WERI-Rb-1 (cell line): ENCODE results near the gene IGF2R.

Experiments used
- DNase-seq: peaks from one replicate; pipeline ENCODE4 v3.0.0-alpha.2; 2020
- H3K27ac ChIP-seq: fragments of 250-450 bp; sonication (Bioruptor Pico); 2 replicates; pipeline ENCODE4 v1.5.1; 2020; ENCODE audit warnings: mild to moderate bottlenecking, moderate library complexity
- H3K27me3 ChIP-seq: fragments of 250-450 bp; sonication (Bioruptor Pico); 2 replicates; pipeline ENCODE4 v1.5.1; 2021; ENCODE audit warnings: mild to moderate bottlenecking, low read depth, moderate library complexity; ENCODE audit not compliant: insufficient read depth, severe bottlenecking
- H3K36me3 ChIP-seq: fragments of 250-450 bp; sonication (Bioruptor Pico); 2 replicates; pipeline ENCODE4 v1.5.1; 2020; ENCODE audit warnings: mild to moderate bottlenecking, moderate library complexity
- H3K4me3 ChIP-seq: 2 replicates; pipeline ENCODE4 v1.5.1; 2011; ENCODE audit warnings: low read depth, mild to moderate bottlenecking, control low read depth, low read length
- H3K9me3 ChIP-seq: fragments of 250-450 bp; sonication (Bioruptor Pico); 2 replicates; pipeline ENCODE4 v1.5.1; 2021; ENCODE audit warnings: mild to moderate bottlenecking, moderate library complexity; ENCODE audit not compliant: severe bottlenecking
- TF ChIP-seq, protein P1 (sequence below): IDR thresholded peaks from 2 replicates; pipeline ENCODE4 v1.5.1; 2011; ENCODE audit warnings: low read depth, mild to moderate bottlenecking, control low read depth, inconsistent platforms, low read length

IGF2R gene

DNA sequence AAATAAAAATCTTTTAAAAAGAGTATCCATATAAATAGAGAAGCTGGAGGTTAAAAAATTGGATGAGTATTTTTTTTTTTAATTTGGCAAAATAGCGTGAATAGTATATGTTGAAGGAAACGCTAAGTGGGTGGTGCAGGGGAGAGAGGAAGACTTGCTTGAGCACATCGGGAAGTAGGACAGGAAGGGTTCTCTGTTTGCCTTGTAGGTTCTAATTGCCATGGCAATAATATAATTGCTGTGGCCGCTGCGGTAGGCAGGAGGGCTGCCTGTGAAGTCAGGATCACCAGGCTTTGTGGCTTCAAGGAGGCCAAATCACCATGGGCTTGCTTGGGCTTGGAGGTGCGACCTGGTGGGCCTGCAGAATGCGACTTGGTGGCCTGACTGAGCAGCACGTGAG is 35.1 kb downstream of the IGF2R start:
- no peak overlapping the region for H3K27ac ChIP-seq
- no peak for DNase-seq
- no peak overlapping the region for H3K4me3 ChIP-seq
- TF ChIP-seq, protein P1, sequence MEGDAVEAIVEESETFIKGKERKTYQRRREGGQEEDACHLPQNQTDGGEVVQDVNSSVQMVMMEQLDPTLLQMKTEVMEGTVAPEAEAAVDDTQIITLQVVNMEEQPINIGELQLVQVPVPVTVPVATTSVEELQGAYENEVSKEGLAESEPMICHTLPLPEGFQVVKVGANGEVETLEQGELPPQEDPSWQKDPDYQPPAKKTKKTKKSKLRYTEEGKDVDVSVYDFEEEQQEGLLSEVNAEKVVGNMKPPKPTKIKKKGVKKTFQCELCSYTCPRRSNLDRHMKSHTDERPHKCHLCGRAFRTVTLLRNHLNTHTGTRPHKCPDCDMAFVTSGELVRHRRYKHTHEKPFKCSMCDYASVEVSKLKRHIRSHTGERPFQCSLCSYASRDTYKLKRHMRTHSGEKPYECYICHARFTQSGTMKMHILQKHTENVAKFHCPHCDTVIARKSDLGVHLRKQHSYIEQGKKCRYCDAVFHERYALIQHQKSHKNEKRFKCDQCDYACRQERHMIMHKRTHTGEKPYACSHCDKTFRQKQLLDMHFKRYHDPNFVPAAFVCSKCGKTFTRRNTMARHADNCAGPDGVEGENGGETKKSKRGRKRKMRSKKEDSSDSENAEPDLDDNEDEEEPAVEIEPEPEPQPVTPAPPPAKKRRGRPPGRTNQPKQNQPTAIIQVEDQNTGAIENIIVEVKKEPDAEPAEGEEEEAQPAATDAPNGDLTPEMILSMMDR: no peak
- H3K9me3 ChIP-seq: no peaks in the 10 kb centered on the region
- peaks cover 9% of the 10 kb centered on the region for H3K36me3 ChIP-seq
- H3K27me3 ChIP-seq: no peaks in the 10 kb centered on the region

DNA sequence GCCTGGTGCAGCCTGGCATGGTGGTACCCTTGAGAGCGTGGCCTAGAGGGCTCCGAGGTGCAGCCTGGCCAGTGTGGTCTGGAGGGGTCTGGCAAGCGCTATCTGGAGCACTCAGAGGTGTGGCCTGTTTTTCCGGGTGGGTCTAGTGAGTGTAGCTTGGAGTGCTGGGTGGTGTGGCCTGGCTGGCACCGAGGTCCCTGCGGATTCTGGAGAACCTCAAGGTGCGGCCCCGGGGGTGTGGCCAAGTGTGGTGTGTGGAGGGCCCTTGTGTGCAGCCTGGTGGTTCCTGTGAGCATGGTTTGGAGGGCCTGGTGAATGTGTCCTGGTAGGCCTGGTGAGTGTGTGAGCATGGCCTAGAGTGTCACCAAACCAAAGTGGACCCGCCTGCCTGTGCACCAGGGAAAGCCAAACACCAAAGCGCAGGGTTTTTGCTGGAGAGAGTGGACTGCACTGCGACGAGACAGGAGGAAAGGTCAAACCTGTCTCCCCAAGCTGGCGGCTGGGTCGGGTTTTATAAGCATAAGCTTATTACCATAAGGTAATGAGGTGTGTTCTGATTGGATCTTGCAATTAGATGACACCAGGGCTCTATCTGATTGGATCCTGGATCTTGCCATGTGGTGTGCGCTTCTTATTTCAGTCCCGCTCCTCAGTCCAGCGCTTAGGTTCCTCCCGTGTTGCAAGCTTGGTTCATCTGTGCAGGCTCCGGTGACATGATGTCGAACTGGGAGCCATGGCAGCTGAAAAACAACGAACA is 35.7 kb downstream of the IGF2R start:
- no peak overlapping the region for H3K4me3 ChIP-seq
- H3K27me3 ChIP-seq: no peaks in the 10 kb centered on the region
- TF ChIP-seq, protein P1: no peak
- H3K27ac ChIP-seq: no peak overlapping the region
- H3K9me3 ChIP-seq: no peaks in the 10 kb centered on the region
- no peak for DNase-seq
- peaks cover 5% of the 10 kb centered on the region for H3K36me3 ChIP-seq

DNA sequence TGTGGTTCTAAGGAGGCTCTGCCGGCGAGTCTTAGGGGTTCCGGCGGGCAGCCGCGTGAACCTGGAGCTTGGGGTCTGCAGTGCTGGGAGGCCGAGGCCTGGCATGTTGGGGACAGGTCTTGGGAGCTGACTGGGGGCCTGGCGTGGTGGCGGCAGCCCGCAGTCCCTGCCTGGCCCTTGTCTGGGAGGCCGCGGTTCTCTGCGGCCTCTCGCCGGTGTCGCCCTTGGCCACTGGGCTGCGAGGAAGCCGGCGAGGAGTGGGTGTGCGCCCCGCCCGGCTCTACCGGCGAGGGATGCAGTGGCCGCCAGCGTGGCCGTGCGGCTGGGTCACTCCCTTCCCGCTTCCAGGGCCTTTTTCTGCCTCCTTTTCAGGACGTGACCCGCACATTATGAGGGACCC is 36.3 kb downstream of the IGF2R start:
- no peak for DNase-seq
- peaks cover 9% of the 10 kb centered on the region for H3K36me3 ChIP-seq
- no peaks in the 10 kb centered on the region for H3K27me3 ChIP-seq
- no peak overlapping the region for H3K4me3 ChIP-seq
- H3K9me3 ChIP-seq: no peaks in the 10 kb centered on the region
- no peak overlapping the region for H3K27ac ChIP-seq
- TF ChIP-seq, protein P1: no peak

DNA sequence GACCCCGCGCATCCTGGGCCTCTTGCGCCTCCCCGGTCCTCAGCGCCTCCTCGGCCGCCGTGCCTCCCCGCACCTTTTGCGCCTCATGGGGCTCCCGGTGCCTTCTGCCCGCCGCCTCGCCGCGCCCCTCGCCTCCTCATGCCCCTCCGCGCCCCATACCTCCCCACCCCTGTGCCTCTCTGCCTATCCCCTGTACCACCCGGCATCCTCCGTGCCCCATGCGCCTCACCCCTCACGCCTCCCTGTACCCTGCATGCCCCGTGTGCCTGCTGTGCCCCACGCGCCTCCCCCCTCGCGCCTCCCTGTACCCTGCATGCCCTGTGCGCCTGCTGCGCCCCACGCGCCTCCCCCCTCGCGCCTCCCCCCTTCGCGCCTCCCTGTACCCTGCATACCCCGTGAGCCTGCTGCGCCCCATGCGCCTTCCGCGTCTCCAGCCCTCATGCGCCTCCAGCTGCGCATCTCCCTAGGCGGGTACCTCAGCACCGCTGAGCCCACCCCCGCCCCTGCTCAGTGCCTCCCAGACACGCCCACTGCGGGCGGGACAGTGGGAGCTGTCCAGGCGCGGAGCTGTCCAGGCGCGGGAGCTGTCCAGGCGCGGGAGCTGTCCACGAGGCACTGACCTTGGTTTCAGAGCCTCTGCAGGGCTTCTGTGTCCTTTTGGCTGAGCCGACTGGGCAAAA is 37.1 kb downstream of the IGF2R start:
- TF ChIP-seq, protein P1: no peak
- Histone ChIP-seq H3K27me3 (no peaks in the 10 kb centered on the region), H3K4me3 (no peak overlapping the region)

DNA sequence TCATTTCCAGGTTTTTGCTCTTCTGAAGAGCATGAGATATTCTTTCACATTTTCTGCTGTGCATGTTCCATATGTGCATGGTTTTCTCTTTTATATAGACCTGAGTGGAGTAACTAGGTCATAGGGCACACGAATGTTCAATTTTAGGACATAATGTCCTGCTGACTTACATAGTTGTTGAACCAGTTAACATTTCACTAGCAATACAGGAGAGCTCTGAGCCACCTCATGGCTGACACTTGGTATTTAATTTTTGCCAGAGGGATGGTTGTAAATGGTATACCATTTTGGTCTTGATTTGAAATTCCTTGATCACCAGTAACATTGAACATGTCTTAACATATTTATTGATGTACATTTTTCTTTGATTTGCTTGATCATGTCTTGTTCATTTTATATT is 38.3 kb downstream of the IGF2R start:
- H3K27ac ChIP-seq: no peak overlapping the region
- no peak overlapping the region for H3K4me3 ChIP-seq
- peaks cover 22% of the 10 kb centered on the region for H3K36me3 ChIP-seq
- H3K9me3 ChIP-seq: no peaks in the 10 kb centered on the region
- no peaks in the 10 kb centered on the region for H3K27me3 ChIP-seq
- TF ChIP-seq, protein P1: no peak
- no peak for DNase-seq

More for the DNA sequence above, 37.1 kb downstream of the IGF2R start:
- Histone ChIP-seq H3K27ac (no peak overlapping the region), H3K9me3 (no peaks in the 10 kb centered on the region), H3K36me3 (peaks cover 17% of the 10 kb centered on the region)
- DNase-seq: no peak

DNA sequence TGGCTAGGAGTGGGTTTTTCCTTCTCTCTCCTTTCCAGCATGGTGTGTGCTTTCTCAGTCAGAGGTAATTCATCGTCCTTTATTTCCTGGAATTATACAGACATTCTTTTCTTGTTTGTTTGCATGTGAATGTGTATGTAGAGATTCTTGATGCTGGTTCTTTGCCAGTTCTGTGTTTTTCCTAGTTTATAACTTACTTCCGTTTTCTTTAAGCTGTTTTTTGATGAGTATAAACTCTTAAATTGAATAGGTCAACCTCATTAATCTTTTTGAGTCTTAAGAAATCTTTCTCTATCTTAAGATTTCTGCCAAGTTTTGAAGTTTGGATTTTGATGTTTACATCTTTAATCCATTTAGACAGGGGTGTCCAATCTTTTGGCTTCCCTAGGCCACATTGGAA is 38.7 kb downstream of the IGF2R start:
- TF ChIP-seq, protein P1: no peak
- Histone ChIP-seq H3K4me3 (no peak overlapping the region), H3K9me3 (no peaks in the 10 kb centered on the region), H3K27me3 (no peaks in the 10 kb centered on the region), H3K27ac (no peak overlapping the region), H3K36me3 (peaks cover 21% of the 10 kb centered on the region)
- DNase-seq: no peak
